ENCODE measurements around the gene REXO2. TPM values are rescaled to one million over a fixed set of nuclear protein-coding genes. Genes with fewer than 3 reads are reported as not detected.

REXO2 gene
- total RNA-seq, 1 experiment from 2014 or later, result 72.5 TPM

GRCh38 chr11:114396916-114397315 is 42.4 kb upstream of the REXO2 start:
- DNase-seq (ENCODE audit: low read depth, low spot score), result no peak
- BruUV-seq (replicated peaks), result no TSS peak
- intact Hi-C loops (cut with micrococcal nuclease), result loop anchor here (5.0 kb wide), 1 partner anchor 50 kb away; no protein-coding TSS in a partner anchor
- Histone ChIP-seq H4K20me1 (ENCODE audit: insufficient read depth) (no peaks in the 10 kb centered on the region), H3K9me3 (ENCODE audit: control insufficient read depth in 1 of 2, insufficient read depth in 1 of 2, low read depth in 1 of 2, low read length in 2 of 2) (no peaks in the 10 kb centered on the region), H3K36me3 (ENCODE audit: control insufficient read depth in 1 of 2, insufficient read depth in 2 of 2, low read length in 2 of 2) (no peaks in the 10 kb centered on the region), H3K27ac (ENCODE audit: low read depth, low read length) (no peak overlapping the region), H3K9me2 (ENCODE audit: insufficient read depth) (no peaks in the 10 kb centered on the region), H3K9ac (ENCODE audit: low read length) (no peak overlapping the region), H3K4me1 (ENCODE audit: control insufficient read depth in 1 of 2, insufficient read depth in 2 of 2, low read length in 2 of 2) (peaks cover 0 to 14% of the 10 kb centered on the region in 2 experiments; a peak in 2 of 4 replicates), H3K27me3 (ENCODE audit: insufficient read depth, low read length) (0 out of 2 replicates have a peak, but pooled peaks cover 6% of the 10 kb centered on the region), H3K4me3 (replicated peaks in 1 of 2; ENCODE audit: low read depth in 1 of 2, low read length in 2 of 2) (no peak overlapping the region), H3K79me2 (ENCODE audit: insufficient read depth, low read length) (peaks cover 32% of the 10 kb centered on the region), H2AFZ (ENCODE audit: low read depth, low read length, poor library complexity, severe bottlenecking) (no peak overlapping the region), H3K4me2 (ENCODE audit: low read length) (no peak overlapping the region)
- TF ChIP-seq CTCF (IDR thresholded peaks at IDR 0.05 in 2 of 3, conservative IDR thresholded peaks at IDR 0.05 in 1 of 3; ENCODE audit: borderline replicate concordance in 1 of 3, insufficient read depth in 1 of 3, low read depth in 2 of 3, low read length in 2 of 3) (no peak), JUND (IDR thresholded peaks at IDR 0.05) (no peak), EZH2phosphoT487 (IDR thresholded peaks at IDR 0.05; ENCODE audit: borderline replicate concordance) (no peak), CEBPB (IDR thresholded peaks at IDR 0.05; ENCODE audit: low read depth) (no peak), EZH2 (IDR thresholded peaks at IDR 0.05) (no peak), SRF (IDR thresholded peaks at IDR 0.05; ENCODE audit: low read depth) (no peak), TCF7L2 (IDR thresholded peaks at IDR 0.05; ENCODE audit: borderline replicate concordance, extremely low read depth, insufficient read depth, insufficient read length) (no peak), ZFX (IDR thresholded peaks at IDR 0.05) (no peak), YY1 (IDR thresholded peaks at IDR 0.05; ENCODE audit: extremely low read depth, insufficient replicate concordance, low read depth, low read length) (no peak), SP1 (IDR thresholded peaks at IDR 0.05; ENCODE audit: low read depth) (no peak)
- ChIA-PET CTCF (interaction anchor here (0.7 kb wide), 1 partner anchor 49 kb away, joined by 3 read pairs; no protein-coding TSS in a partner anchor), RAD21 (ENCODE audit: low non-redundant PET in 1 of 2, low total read pairs in 2 of 2, uncharacterized antibody in 2 of 2, unreplicated experiment in 2 of 2) (no interaction called here), POLR2A (no interaction called here)
- ATAC-seq, result no peak

Data from HCT116 (cell line).